GM18867 (cell line): ENCODE data around the gene DAPK1.

Experiments
- ATAC-seq: cut with Tn5 transposase; IDR thresholded peaks from one replicate; pipeline ENCODE4 v1.9.1; 2021; ENCODE audit warnings: mild to moderate bottlenecking, moderate library complexity; ENCODE audit not compliant: unreplicated experiment

Gene DAPK1

DNA sequence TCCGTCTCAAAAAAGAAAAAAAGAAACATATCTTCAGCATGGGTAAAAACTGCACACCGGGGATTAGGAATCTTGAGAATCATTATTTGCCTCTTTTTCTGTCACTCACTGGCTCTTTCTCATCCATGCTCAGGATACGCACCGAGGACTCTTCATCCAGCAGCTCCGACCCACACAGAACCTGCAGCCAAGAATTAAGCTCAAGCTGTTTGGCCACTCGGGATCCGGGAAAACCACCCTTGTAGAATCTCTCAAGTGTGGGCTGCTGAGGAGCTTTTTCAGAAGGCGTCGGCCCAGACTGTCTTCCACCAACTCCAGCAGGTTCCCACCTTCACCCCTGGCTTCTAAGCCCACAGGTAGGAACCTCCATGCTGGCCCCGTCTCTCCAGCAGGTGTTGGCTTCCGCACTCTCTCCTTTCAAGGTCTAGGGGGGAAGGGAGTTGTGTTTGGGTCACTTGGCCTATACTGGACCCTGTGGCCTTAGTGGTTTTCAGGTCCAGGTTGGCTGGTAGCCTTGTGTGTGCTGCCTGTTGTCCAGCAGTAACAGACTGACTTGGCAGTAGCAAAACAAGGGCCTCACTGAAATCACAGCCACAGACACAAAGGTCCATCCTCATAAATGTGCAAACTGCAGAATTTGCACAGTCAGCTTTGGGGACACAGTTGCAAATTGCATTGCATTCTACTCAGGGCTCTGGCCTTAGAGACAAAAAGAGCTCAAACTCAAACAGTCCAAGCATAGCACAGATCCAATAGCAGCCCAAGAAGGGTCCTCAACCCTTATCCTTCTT, 183.8 kb downstream of the DAPK1 start:
- no peak for ATAC-seq

DNA sequence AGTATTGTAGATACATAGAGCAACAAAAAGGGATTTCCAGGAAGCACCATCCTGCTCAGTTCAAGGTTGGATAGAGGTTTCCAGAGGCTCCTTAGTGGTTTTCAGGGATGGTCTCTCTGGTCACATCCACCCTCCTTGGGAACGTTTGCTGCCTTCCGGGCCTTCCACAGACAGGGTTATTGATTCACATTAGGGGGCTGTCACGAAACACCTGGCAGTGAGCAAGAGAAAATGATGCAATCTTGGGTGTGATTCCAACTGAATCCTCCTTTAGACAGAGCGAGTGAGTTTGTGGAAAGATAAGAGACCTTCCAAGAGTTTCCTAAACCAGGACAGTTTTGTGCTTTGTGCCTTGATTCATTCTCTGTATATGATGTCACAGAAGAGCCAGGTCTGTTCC, 184.4 kb downstream of the DAPK1 start:
- no peak for ATAC-seq

- ATAC-seq, result no peak
Measured at GRCh38 chr9:87682618-87683017, 185.0 kb downstream of the DAPK1 start.

- no peak for ATAC-seq
Measured at GRCh38 chr9:87683751-87684626, 186.3 kb downstream of the DAPK1 start.

DNA sequence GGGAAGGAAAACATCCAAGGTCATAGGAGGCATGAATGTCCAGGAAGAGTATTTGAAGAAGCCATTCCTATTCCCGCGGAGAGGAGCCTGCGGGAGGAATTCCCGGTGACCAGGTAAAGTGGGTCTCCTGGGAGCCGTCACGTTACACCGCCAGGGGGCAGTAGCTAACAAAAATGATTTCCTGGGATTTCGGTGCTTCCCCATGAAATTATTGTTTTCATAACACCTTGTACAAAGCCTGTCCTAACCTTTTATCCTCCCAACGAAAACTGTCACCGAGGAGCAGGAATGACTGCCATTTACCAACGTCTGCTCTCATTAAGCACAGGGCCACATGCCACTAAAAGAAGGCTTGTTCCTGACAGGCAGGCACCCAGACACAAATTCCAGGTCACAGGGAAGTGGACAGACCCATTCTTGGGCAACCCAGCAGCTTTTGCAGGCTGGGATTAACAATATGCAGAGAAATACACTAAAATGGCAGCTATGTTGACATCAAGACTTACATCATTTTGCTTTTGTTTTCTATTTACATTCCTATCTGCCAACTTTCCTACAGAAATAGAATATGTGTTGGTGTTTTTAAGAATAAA, 187.1 kb downstream of the DAPK1 start:
- no peak for ATAC-seq

DNA sequence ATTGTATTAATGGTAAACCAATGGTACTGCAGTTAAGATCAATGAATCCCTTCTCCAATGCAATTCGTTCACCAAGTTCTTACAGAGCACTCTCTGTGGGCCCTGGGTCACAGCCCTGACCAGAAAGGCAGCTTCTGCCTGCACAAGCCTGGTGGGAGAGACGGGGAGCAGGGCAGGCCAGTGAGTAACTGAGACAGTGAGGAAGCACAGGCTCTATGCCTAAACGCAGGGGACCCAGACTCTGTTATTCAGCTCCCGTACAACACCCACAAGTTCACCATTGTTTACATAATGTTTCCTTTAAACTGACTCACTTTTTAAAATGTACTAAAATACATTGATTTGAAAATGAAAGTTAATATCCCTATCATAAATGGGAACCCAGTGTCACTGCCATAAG, 187.8 kb downstream of the DAPK1 start:
- no peak for ATAC-seq

- ATAC-seq, result no peak
Measured at GRCh38 chr9:87685871-87686519, 188.3 kb downstream of the DAPK1 start.

DNA sequence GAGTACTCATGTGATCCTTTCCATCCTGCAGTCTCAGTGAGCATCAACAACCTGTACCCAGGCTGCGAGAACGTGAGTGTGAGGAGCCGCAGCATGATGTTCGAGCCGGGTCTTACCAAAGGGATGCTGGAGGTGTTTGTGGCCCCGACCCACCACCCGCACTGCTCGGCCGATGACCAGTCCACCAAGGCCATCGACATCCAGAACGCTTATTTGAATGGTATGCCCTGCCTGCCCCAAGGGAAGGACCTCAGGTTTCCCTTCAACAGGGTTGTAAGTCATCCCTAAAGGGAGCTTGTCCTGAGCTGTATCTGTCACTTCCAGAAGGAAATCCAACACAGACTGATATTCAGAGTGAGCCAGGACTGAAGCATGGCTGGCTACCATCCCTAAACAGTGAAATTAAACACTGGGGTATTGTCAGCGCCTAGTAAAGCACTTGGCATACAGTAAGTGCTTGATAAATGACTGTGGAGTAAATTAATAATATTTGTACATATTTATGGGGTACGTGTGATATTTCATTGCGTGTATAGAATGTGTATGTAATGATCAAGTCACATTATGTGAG, 188.9 kb downstream of the DAPK1 start:
- no peak for ATAC-seq

GRCh38 chr9:87687207-87687606, 189.5 kb downstream of the DAPK1 start:
- no peak for ATAC-seq

DNA sequence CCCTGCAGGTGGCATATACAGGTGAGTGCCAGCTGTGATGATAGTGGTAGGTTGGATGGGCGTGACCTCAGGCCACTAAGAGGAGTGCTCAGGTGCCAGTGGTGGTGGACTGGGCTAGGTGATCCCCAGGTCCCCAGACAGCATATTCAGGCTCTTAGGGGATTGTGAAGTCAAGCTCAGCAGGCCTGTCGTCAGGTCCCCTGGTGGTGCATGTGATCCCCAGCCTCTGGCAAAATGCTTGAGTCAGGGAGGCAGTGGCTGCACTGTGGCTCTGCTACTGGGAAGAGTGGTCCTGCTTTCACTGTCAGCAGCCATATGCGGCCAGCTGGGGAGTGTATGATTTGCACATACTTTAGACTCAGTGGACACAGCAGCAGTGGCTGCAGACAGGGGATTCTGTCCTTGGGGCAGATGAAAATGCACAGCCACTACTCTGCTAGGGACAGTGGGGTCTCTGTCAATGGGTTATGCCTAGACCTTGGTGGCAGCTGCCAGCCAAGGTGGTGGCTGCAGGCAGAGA, 196.6 kb downstream of the DAPK1 start:
- no peak for ATAC-seq

- ATAC-seq, result no peak
Measured at GRCh38 chr9:87695523-87695922, 197.9 kb downstream of the DAPK1 start.

DNA sequence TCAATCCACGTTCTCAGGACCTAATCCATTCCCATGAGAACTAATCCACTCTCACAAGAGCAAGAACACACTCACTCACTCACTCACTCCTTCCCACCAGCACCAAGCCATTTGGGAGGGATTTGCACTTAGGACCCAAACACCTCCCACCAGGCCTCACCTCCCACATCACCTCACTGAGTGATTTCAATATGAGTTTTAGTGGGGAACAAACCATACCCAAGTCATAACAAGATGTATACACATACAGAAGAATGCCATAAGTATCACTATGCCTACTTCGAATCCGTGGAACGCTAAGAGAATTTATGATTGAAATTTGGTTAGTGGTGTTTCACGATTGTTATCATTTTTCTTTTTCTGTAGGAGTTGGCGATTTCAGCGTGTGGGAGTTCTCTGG, 199.0 kb downstream of the DAPK1 start:
- ATAC-seq, result no peak

GRCh38 chr9:87698069-87698809, 200.6 kb downstream of the DAPK1 start:
- no peak for ATAC-seq

- ATAC-seq, result no peak
Measured at GRCh38 chr9:87699835-87700234, 202.2 kb downstream of the DAPK1 start.

DNA sequence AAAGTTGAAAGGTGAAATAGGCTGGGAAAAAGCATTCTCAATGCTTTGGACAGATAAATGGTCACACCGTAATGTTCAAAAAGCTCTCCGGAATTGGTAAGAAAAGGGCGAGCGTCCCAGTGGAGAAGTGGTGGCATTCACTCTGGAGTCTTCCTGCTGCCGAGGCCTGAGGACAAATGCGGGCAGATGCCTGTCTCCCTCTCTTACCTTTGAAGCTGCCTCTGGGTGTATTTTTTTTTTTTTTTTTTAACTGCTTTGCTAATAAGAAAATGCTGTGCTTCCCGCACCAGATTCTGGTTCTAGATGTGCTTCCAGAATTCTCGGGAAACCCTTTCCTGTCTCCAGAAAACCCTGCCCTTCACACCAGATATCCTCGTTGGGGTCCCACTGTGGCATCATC, 203.8 kb downstream of the DAPK1 start:
- ATAC-seq, result no peak

DNA sequence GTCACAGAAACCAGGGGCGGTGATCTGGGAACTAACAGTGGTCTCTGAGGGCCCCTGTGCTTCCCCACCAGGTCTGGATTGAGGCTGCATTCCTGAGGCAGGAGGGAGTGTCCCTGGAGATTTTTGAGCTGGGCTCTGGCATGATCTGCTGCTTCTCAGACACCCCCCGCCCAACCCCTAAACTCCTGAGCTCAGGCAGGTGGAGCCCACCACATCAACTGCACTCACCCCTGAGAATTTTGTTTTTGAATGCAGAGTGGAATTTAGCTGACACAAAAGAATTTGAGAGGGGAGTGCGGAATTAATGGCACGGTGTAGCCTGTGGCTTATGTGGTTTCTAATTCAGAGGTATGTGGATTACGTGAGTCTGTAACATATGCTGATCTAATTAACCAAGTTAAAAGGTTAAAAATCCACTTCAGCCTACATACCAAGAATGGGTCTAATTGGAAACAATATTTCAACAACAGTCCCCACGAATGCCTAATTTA, 204.3 kb downstream of the DAPK1 start:
- no peak for ATAC-seq

GRCh38 chr9:87702921-87703320, 205.3 kb downstream of the DAPK1 start:
- no peak for ATAC-seq

- no peak for ATAC-seq
Measured at GRCh38 chr9:87703636-87704276, 206.1 kb downstream of the DAPK1 start.

DNA sequence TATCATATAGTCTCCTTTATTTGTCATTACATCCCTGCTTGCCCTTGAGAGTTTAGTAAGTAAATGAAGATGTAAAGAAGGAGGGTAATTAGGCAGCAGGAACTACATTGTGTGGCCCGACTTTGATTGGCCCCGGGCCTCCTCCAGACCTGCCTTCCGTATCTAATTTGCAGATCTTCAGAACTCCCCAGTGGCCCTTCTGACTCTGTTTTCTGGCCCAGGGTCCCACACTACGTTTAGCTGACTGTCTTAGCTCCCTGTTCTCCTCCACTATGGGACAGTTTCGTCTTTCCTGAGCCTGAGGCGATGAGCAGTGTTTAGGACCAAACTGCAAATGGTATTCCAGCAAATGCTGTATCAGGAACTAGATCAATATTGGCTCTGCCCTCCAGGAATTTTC, 206.7 kb downstream of the DAPK1 start:
- no peak for ATAC-seq
